ENCODE measurements around the gene SNX18. TPM values are rescaled to one million over a fixed set of nuclear protein-coding genes. Genes with fewer than 3 reads are reported as not detected.

SNX18 gene
- total and polyA plus RNA-seq, 10 of the 15 experiments (the other 5 are each of a cell fraction or from before 2014, with no cell fraction given), result 0.27 to 1.7 (median 0.47) TPM

GRCh38 chr5:54517174-54517511 is 416 bp upstream of the SNX18 start (continued):
- TF ChIP-seq, protein P1, sequence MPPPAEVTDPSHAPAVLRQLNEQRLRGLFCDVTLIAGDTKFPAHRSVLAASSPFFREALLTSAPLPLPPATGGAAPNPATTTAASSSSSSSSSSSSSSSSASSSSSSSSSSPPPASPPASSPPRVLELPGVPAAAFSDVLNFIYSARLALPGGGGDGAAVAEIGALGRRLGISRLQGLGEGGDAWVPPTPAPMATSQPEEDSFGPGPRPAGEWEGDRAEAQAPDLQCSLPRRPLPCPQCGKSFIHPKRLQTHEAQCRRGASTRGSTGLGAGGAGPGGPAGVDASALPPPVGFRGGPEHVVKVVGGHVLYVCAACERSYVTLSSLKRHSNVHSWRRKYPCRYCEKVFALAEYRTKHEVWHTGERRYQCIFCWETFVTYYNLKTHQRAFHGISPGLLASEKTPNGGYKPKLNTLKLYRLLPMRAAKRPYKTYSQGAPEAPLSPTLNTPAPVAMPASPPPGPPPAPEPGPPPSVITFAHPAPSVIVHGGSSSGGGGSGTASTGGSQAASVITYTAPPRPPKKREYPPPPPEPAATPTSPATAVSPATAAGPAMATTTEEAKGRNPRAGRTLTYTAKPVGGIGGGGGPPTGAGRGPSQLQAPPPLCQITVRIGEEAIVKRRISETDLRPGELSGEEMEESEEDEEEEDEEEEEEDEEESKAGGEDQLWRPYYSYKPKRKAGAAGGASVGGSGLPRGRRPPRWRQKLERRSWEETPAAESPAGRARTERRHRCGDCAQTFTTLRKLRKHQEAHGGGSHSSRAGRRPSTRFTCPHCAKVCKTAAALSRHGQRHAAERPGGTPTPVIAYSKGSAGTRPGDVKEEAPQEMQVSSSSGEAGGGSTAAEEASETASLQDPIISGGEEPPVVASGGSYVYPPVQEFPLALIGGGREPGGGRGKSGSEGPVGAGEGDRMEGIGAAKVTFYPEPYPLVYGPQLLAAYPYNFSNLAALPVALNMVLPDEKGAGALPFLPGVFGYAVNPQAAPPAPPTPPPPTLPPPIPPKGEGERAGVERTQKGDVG (CRISPR knock-in tag; IDR thresholded peaks at IDR 0.05), result no peak
- TF ChIP-seq, protein P2, sequence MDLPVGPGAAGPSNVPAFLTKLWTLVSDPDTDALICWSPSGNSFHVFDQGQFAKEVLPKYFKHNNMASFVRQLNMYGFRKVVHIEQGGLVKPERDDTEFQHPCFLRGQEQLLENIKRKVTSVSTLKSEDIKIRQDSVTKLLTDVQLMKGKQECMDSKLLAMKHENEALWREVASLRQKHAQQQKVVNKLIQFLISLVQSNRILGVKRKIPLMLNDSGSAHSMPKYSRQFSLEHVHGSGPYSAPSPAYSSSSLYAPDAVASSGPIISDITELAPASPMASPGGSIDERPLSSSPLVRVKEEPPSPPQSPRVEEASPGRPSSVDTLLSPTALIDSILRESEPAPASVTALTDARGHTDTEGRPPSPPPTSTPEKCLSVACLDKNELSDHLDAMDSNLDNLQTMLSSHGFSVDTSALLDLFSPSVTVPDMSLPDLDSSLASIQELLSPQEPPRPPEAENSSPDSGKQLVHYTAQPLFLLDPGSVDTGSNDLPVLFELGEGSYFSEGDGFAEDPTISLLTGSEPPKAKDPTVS (IDR thresholded peaks at IDR 0.05; ENCODE audit: low read depth, low read length), result no peak

- BruUV-seq (replicated peaks), result no TSS peak
- SMC1A ChIA-PET (ENCODE audit: uncharacterized antibody, unreplicated experiment), result interaction anchor here (1.3 to 2.7 kb wide), 3 partner anchors 327 to 349 kb away, joined by 3 to 34 read pairs (median 27); no protein-coding TSS in a partner anchor
- no peak for TF ChIP-seq EGR1 (IDR thresholded peaks at IDR 0.05; ENCODE audit: borderline replicate concordance in 1 of 2, low read depth in 2 of 2, low read length in 2 of 2)
- TF ChIP-seq TARDBP (IDR thresholded peaks at IDR 0.05; ENCODE audit: borderline replicate concordance), result no peak
- TF ChIP-seq, protein P3, sequence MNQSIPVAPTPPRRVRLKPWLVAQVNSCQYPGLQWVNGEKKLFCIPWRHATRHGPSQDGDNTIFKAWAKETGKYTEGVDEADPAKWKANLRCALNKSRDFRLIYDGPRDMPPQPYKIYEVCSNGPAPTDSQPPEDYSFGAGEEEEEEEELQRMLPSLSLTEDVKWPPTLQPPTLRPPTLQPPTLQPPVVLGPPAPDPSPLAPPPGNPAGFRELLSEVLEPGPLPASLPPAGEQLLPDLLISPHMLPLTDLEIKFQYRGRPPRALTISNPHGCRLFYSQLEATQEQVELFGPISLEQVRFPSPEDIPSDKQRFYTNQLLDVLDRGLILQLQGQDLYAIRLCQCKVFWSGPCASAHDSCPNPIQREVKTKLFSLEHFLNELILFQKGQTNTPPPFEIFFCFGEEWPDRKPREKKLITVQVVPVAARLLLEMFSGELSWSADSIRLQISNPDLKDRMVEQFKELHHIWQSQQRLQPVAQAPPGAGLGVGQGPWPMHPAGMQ (IDR thresholded peaks at IDR 0.05; ENCODE audit: borderline replicate concordance), result no peak
- TF ChIP-seq CUX1 (IDR thresholded peaks at IDR 0.05; ENCODE audit: insufficient replicate concordance, low read depth, low read length), result no peak
- TF ChIP-seq MAX (IDR thresholded peaks at IDR 0.05; ENCODE audit: low read depth, low read length), result no peak
- TF ChIP-seq MTA2 (IDR thresholded peaks at IDR 0.05; ENCODE audit: low read depth), result no peak
Measured at GRCh38 chr5:54518146-54518817, 723 bp downstream of the SNX18 start.

More at GRCh38 chr5:54518146-54518817, 723 bp downstream of the SNX18 start:
- intact Hi-C loops (cut with micrococcal nuclease; ENCODE audit: unreplicated experiment) (loop anchor here (5.0 kb wide), 1 partner anchor 129 kb away; no protein-coding TSS in a partner anchor), in situ Hi-C loops (cut with MboI) (loop anchor here (5.0 kb wide), 2 partner anchors 334 to 634 kb away; no protein-coding TSS in a partner anchor)
- RAD21 ChIA-PET (ENCODE audit: unreplicated experiment), result interaction anchor here (2.1 to 3.7 kb wide), 2 partner anchors 326 to 348 kb away, joined by 18 to 25 read pairs; no protein-coding TSS in a partner anchor
- no peaks in the 10 kb centered on the region for H3K79me2 ChIP-seq (ENCODE audit: control insufficient read depth, insufficient read depth, low read length)
- peak overlapping the region; percentile 75 for H3K4me2 ChIP-seq (ENCODE audit: control insufficient read depth, insufficient read depth)
- POLR2A ChIA-PET, result no interaction called here
- H3K9me3 ChIP-seq (replicated peaks; ENCODE audit: control insufficient read depth, insufficient read depth, low read length), result no peaks in the 10 kb centered on the region; the same call in 2 of the 3 replicates
- WGBS (ENCODE audit: insufficient coverage, insufficient replicate concordance, low lambda C conversion rate, missing lambda C conversion rate), result 44% methylated on average over 57 of the region's 79 CpGs
- DNase-seq (ENCODE audit: low read depth, low spot score) (no peak), FAIRE-seq (no peak), ATAC-seq (peak; percentile 63)
- H2AFZ ChIP-seq (ENCODE audit: control insufficient read depth, low read depth, low read length), result peak overlapping the region; percentile 89
- no peaks in the 10 kb centered on the region for H4K20me1 ChIP-seq (ENCODE audit: control insufficient read depth, insufficient read depth)
- no peaks in the 10 kb centered on the region for H3K36me3 ChIP-seq (ENCODE audit: control insufficient read depth in 2 of 2, insufficient read depth in 2 of 2, low read length in 1 of 2)
- CTCF ChIA-PET, result interaction anchor here (1.0 to 3.8 kb wide), 7 partner anchors 41 to 628 kb away, joined by 3 to 71 read pairs (median 5); no protein-coding TSS in a partner anchor
- no peak overlapping the region for H3K27ac ChIP-seq (ENCODE audit: control insufficient read depth, insufficient read depth)
- H3K9ac ChIP-seq (ENCODE audit: control insufficient read depth, insufficient read depth, low read length), result peak overlapping the region; percentile 58; the same call in 1 of the 2 replicates
- H3K4me1 ChIP-seq (ENCODE audit: control insufficient read depth, insufficient read depth, low read length), result no peaks in the 10 kb centered on the region
- peak overlapping the region; percentile 73; the same call in 1 of the 2 replicates for H3K4me3 ChIP-seq
- H3K27me3 ChIP-seq (replicated peaks in 1 of 2; ENCODE audit: control insufficient read depth in 2 of 2, insufficient read depth in 2 of 2, low read length in 1 of 2), result no peaks in the 10 kb centered on the region
